ENCODE results near the gene GNAT1. TPM values are rescaled to one million over a fixed set of nuclear protein-coding genes. Genes with fewer than 3 reads are reported as not detected.

The GNAT1 gene
- total and polyA plus RNA-seq, 8 donors: not detected

GRCh38 chr3:50189274-50189673, 2.1 kb upstream of the GNAT1 start:
- DNase-seq: peak; percentile 85 to 94
- Histone ChIP-seq H3K27ac (no peak overlapping the region), H3K4me1 (peaks cover 6 to 30% (median 24%) of the 10 kb centered on the region in 4 donors), H3K4me3 (no peak overlapping the region), H3K27me3 (peaks cover 8 to 27% (median 16%) of the 10 kb centered on the region in 3 donors), H3K9me3 (no peaks in the 10 kb centered on the region), H3K36me3 (peaks cover 2 to 41% (median 36%) of the 10 kb centered on the region in 4 donors)
- intact Hi-C loops (cut with DNase I; ENCODE audit: low total_unique reads): loop anchor here (5.0 kb wide), 1 partner anchor 67 kb away; no protein-coding TSS in a partner anchor
- WGBS, 5 donors: 0 to 12% (median 10%) methylated on average over 3 to 5 of the region's 5 CpGs
- peak in 2 of 3 donors; percentile 15 to 76 for TF ChIP-seq POLR2AphosphoS5 (IDR thresholded peaks at IDR 0.05)
- TF ChIP-seq CTCF (IDR thresholded peaks at IDR 0.05): peak in 5 of 7 experiments; percentile 64 to 91 (median 73)
- TF ChIP-seq EP300 (IDR thresholded peaks at IDR 0.05): no peak

- intact Hi-C loops (cut with DNase I; ENCODE audit: low total_unique reads): loop anchor here (5.0 kb wide), 2 partner anchors 68 to 82 kb away; no protein-coding TSS in a partner anchor
- no peak overlapping the region for H3K4me3 ChIP-seq
- peaks cover 8 to 34% (median 18%) of the 10 kb centered on the region in 3 donors for H3K27me3 ChIP-seq
- TF ChIP-seq POLR2A (IDR thresholded peaks at IDR 0.05) (no peak), CTCF (IDR thresholded peaks at IDR 0.05) (no peak), POLR2AphosphoS5 (IDR thresholded peaks at IDR 0.05) (no peak), EP300 (IDR thresholded peaks at IDR 0.05) (no peak)
- H3K4me1 ChIP-seq: peaks cover 8 to 32% (median 28%) of the 10 kb centered on the region in 4 donors
- no peaks in the 10 kb centered on the region for H3K9me3 ChIP-seq
- H3K27ac ChIP-seq: no peak overlapping the region
- DNase-seq: no peak
- peaks cover 2 to 34% (median 31%) of the 10 kb centered on the region in 4 donors for H3K36me3 ChIP-seq
- WGBS, 5 donors: 64 to 82% (median 79%) methylated on average over 6 to 7 of the region's 7 CpGs
These were observed 1.4 kb upstream of the GNAT1 start for GRCh38 chr3:50189989-50190388.

- intact Hi-C loops (cut with DNase I; ENCODE audit: low total_unique reads): loop anchor here (2.0 to 5.0 kb wide), 2 partner anchors 35 to 80 kb away; no protein-coding TSS in a partner anchor
- Histone ChIP-seq H3K4me3 (no peak overlapping the region), H3K9me3 (no peaks in the 10 kb centered on the region), H3K4me1 (peaks cover 8 to 37% (median 30%) of the 10 kb centered on the region in 4 donors), H3K27ac (no peak overlapping the region), H3K36me3 (peaks cover 2 to 13% (median 10%) of the 10 kb centered on the region in 4 donors), H3K27me3 (peaks cover 8 to 48% (median 20%) of the 10 kb centered on the region in 3 donors)
- WGBS, 5 donors: 76 to 87% (median 80%) methylated on average over 3 to 8 of the region's 8 CpGs
- DNase-seq: no peak
- TF ChIP-seq POLR2AphosphoS5 (IDR thresholded peaks at IDR 0.05) (no peak), POLR2A (IDR thresholded peaks at IDR 0.05) (no peak), CTCF (IDR thresholded peaks at IDR 0.05) (no peak), EP300 (IDR thresholded peaks at IDR 0.05) (no peak)
These were observed 714 bp downstream of the GNAT1 start for GRCh38 chr3:50192124-50192523.

- DNase-seq: peak; percentile 82 to 89
- TF ChIP-seq CTCF (IDR thresholded peaks at IDR 0.05): peak in 5 of 7 experiments; percentile 68 to 94 (median 91)
- TF ChIP-seq POLR2AphosphoS5 (IDR thresholded peaks at IDR 0.05): no peak
- H3K9me3 ChIP-seq: no peaks in the 10 kb centered on the region
- H3K36me3 ChIP-seq: peaks cover under 1 to 9% (median 5%) of the 10 kb centered on the region in 4 donors
- WGBS, 5 donors: 0 to 18% (median 10%) methylated on average over 1 to 21 of the region's 21 CpGs
- peaks cover 8 to 37% (median 30%) of the 10 kb centered on the region in 4 donors for H3K4me1 ChIP-seq
- no peak overlapping the region for H3K4me3 ChIP-seq
- no peak overlapping the region for H3K27ac ChIP-seq
- H3K27me3 ChIP-seq: peaks cover 8 to 48% (median 20%) of the 10 kb centered on the region in 3 donors
- intact Hi-C loops (cut with DNase I; ENCODE audit: low total_unique reads): loop anchor here (2.0 to 5.0 kb wide), 2 partner anchors 34 to 80 kb away; no protein-coding TSS in a partner anchor
These were observed 1.3 kb downstream of the GNAT1 start for GRCh38 chr3:50192689-50193141.
